Measurements from ENCODE around the gene ZFYVE19. TPM values are rescaled to one million over a fixed set of nuclear protein-coding genes. Genes with fewer than 3 reads are reported as not detected.

Gene ZFYVE19
- total RNA-seq, 1 experiment from 2014 or later, result 39.5 TPM

- no peak for ATAC-seq
- Histone ChIP-seq H3K27ac (ENCODE audit: low read length) (no peak overlapping the region), H3K4me3 (ENCODE audit: low read depth in 2 of 2, low read length in 2 of 2) (no peak overlapping the region), H3K27me3 (ENCODE audit: control insufficient read depth, insufficient read depth, low read length) (no peaks in the 10 kb centered on the region), H3K4me1 (ENCODE audit: control insufficient read depth, insufficient read depth, low read length) (peaks cover 16% of the 10 kb centered on the region), H3K9me3 (ENCODE audit: control insufficient read depth, insufficient read depth, low read depth, low read length) (no peaks in the 10 kb centered on the region), H3K36me3 (ENCODE audit: control insufficient read depth, insufficient read depth, low read length) (no peaks in the 10 kb centered on the region)
- CTCF ChIA-PET, result no interaction called here
- intact Hi-C loops (cut with micrococcal nuclease; ENCODE audit: unreplicated experiment) (no loop called here), in situ Hi-C loops (cut with HindIII; ENCODE audit: low pct_unique_long_range_greater_than_20kb, low sequenced_read_pairs) (no loop called here)
- no peak for TF ChIP-seq SIN3A (IDR thresholded peaks at IDR 0.05; ENCODE audit: borderline replicate concordance, insufficient read depth, low read depth, low read length)
- TF ChIP-seq, protein P1, sequence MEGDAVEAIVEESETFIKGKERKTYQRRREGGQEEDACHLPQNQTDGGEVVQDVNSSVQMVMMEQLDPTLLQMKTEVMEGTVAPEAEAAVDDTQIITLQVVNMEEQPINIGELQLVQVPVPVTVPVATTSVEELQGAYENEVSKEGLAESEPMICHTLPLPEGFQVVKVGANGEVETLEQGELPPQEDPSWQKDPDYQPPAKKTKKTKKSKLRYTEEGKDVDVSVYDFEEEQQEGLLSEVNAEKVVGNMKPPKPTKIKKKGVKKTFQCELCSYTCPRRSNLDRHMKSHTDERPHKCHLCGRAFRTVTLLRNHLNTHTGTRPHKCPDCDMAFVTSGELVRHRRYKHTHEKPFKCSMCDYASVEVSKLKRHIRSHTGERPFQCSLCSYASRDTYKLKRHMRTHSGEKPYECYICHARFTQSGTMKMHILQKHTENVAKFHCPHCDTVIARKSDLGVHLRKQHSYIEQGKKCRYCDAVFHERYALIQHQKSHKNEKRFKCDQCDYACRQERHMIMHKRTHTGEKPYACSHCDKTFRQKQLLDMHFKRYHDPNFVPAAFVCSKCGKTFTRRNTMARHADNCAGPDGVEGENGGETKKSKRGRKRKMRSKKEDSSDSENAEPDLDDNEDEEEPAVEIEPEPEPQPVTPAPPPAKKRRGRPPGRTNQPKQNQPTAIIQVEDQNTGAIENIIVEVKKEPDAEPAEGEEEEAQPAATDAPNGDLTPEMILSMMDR (IDR thresholded peaks at IDR 0.05), result no peak
- no peak for TF ChIP-seq REST (IDR thresholded peaks at IDR 0.05; ENCODE audit: insufficient read depth in 1 of 2, low read depth in 2 of 2, low read length in 1 of 2)
- no peak for TF ChIP-seq POLR2AphosphoS5 (IDR thresholded peaks at IDR 0.05; ENCODE audit: low read depth, low read length)
- TF ChIP-seq TCF7L2 (IDR thresholded peaks at IDR 0.05; ENCODE audit: low read depth, low read length), result no peak
- no peak for DNase-seq (ENCODE audit: low read depth, low spot score)
- BruUV-seq (replicated peaks), result no TSS peak
- POLR2A ChIA-PET, result no interaction called here
Observed at GRCh38 chr15:40772014-40772413, 34.9 kb upstream of the ZFYVE19 start.

DNA sequence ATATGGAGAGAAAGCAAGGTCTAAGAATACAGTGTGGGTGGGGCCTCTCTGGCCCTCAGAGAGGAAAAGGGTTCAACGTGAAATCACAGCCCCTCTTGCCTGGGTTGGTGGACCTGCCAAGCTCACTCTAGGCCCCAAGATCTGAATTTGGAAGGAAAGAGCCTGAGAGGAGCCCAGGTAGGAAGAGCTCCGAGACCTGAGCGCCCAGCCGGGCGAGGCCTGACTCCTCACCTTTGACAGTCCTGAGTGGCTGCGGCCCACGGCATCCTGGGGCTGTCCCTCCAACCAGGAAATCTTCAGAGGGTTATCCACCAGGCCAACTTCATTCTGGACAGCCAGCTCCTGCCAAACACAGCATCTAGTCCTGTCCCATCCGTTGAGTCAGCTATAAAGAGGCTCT is 33.4 kb upstream of the ZFYVE19 start:
- no peaks in the 10 kb centered on the region for H3K36me3 ChIP-seq (ENCODE audit: control insufficient read depth, insufficient read depth, low read length)
- ChIA-PET CTCF (no interaction called here), POLR2A (no interaction called here)
- no peak overlapping the region for H3K27ac ChIP-seq (ENCODE audit: low read length)
- H3K27me3 ChIP-seq (ENCODE audit: control insufficient read depth, insufficient read depth, low read length), result no peaks in the 10 kb centered on the region
- in situ Hi-C loops (cut with HindIII; ENCODE audit: low pct_unique_long_range_greater_than_20kb, low sequenced_read_pairs) (no loop called here), intact Hi-C loops (cut with micrococcal nuclease; ENCODE audit: unreplicated experiment) (no loop called here)
- no TSS peak for BruUV-seq (replicated peaks)
- peaks cover 11% of the 10 kb centered on the region; the same call in 1 of the 2 replicates for H3K4me1 ChIP-seq (ENCODE audit: control insufficient read depth, insufficient read depth, low read length)
- no peak for ATAC-seq
- no peak for DNase-seq (ENCODE audit: low read depth, low spot score)
- H3K4me3 ChIP-seq (ENCODE audit: low read depth in 2 of 2, low read length in 2 of 2), result no peak overlapping the region
- H3K9me3 ChIP-seq (ENCODE audit: control insufficient read depth, insufficient read depth, low read depth, low read length), result no peaks in the 10 kb centered on the region
- TF ChIP-seq, protein P1 (IDR thresholded peaks at IDR 0.05), result no peak
- TF ChIP-seq REST (IDR thresholded peaks at IDR 0.05; ENCODE audit: insufficient read depth in 1 of 2, low read depth in 2 of 2, low read length in 1 of 2) (no peak), SIN3A (IDR thresholded peaks at IDR 0.05; ENCODE audit: borderline replicate concordance, insufficient read depth, low read depth, low read length) (no peak), POLR2AphosphoS5 (IDR thresholded peaks at IDR 0.05; ENCODE audit: low read depth, low read length) (no peak), TCF7L2 (IDR thresholded peaks at IDR 0.05; ENCODE audit: low read depth, low read length) (no peak)

All from Panc1 (cell line).